Lower leg skin (tissue), 3 donors: ENCODE data around the gene SH2D2A.

Experiments used
- POLR2A ChIP-seq, 2 donors: fragments of 450-650 bp; IDR thresholded peaks; one replicate each; pipeline ENCODE4 v1.6.1; 2016 to 2017; ENCODE audit warnings: antibody characterized with exemption in 2 of 2, mild to moderate bottlenecking in 1 of 2, moderate library complexity in 1 of 2
- TF ChIP-seq, protein P1 (sequence below), 3 donors: fragments of 450-650 bp; IDR thresholded peaks; one replicate each; pipeline ENCODE4 v1.5.1; 2016; ENCODE audit warnings: antibody characterized with exemption in 3 of 3, mild to moderate bottlenecking in 3 of 3, moderate library complexity in 2 of 3

DNA sequence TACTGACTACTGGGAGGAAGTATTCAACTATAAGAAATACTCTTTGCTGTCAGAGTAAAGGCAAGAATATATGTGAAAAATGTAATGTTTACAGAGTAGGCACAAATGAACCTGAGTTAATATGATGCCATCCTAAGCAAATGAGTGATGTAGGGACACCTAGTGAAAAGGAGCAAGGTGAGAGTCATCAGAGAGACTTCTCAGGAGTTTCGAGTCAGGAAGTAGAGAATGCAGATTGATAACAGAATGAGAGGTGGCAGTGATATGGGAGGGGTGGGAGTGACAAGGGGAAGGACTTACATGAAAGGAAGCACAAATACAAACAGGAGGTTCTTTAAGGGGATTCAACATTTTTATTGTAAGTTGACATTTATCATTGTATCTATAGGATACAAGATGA, 39.1 kb downstream of the SH2D2A start:
- TF ChIP-seq, protein P1, sequence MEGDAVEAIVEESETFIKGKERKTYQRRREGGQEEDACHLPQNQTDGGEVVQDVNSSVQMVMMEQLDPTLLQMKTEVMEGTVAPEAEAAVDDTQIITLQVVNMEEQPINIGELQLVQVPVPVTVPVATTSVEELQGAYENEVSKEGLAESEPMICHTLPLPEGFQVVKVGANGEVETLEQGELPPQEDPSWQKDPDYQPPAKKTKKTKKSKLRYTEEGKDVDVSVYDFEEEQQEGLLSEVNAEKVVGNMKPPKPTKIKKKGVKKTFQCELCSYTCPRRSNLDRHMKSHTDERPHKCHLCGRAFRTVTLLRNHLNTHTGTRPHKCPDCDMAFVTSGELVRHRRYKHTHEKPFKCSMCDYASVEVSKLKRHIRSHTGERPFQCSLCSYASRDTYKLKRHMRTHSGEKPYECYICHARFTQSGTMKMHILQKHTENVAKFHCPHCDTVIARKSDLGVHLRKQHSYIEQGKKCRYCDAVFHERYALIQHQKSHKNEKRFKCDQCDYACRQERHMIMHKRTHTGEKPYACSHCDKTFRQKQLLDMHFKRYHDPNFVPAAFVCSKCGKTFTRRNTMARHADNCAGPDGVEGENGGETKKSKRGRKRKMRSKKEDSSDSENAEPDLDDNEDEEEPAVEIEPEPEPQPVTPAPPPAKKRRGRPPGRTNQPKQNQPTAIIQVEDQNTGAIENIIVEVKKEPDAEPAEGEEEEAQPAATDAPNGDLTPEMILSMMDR (IDR thresholded peaks at IDR 0.05), result no peak
- TF ChIP-seq POLR2A (IDR thresholded peaks at IDR 0.05), result no peak
